Activated CD4-positive, alpha-beta T cell treated with anti-CD3 and anti-CD28 coated beads, Interleukin-10, Interleukin-2, amounts not matched to agents 100 ng/mL and 50 ng/mL, durations not matched to agents 16 hours and 8 hours (primary cell): ENCODE data around the gene DYNC1LI2.
"Not testable (repeated sequence)": the region's sequence is repeated elsewhere in the genome, so short reads cannot be mapped to it uniquely, and the experiment has no call there.

Experiments used
- DNase-seq: peaks from one replicate; pipeline ENCODE4 v3.0.0-alpha.2; 2020

DYNC1LI2 gene

GRCh38 chr16:66751303-66751991 lies at the start of gene DYNC1LI2:
DYNC1LI2 (minus strand) TSS chr16:66751609; CDS start chr16:66751591, 18 bp downstream.
- DNase-seq: peak; percentile 84

GRCh38 chr16:66800856-66801255 lies 49.4 kb upstream of the DYNC1LI2 start:
- DNase-seq: no peak

- DNase-seq: no peak
Measured at GRCh38 chr16:66798161-66798560, 46.8 kb upstream of the DYNC1LI2 start.

GRCh38 chr16:66793984-66794383 lies 42.6 kb upstream of the DYNC1LI2 start:
- not testable (repeated sequence) for DNase-seq

GRCh38 chr16:66790130-66790733 lies 38.8 kb upstream of the DYNC1LI2 start:
- DNase-seq: no peak

GRCh38 chr16:66787427-66787826 lies 36.0 kb upstream of the DYNC1LI2 start:
- DNase-seq: no peak

GRCh38 chr16:66786551-66786950 lies 35.1 kb upstream of the DYNC1LI2 start:
- DNase-seq: no peak

- no peak for DNase-seq
Measured at GRCh38 chr16:66776457-66776856, 25.0 kb upstream of the DYNC1LI2 start.

GRCh38 chr16:66774981-66775380 lies 23.6 kb upstream of the DYNC1LI2 start:
- no peak for DNase-seq

- no peak for DNase-seq
Measured at GRCh38 chr16:66758086-66758485, 6.7 kb upstream of the DYNC1LI2 start.

GRCh38 chr16:66754819-66755218 lies 3.4 kb upstream of the DYNC1LI2 start:
- no peak for DNase-seq

GRCh38 chr16:66754211-66754610 lies 2.8 kb upstream of the DYNC1LI2 start:
- DNase-seq: no peak

- no peak for DNase-seq
Measured at GRCh38 chr16:66752958-66753357, 1.5 kb upstream of the DYNC1LI2 start.

GRCh38 chr16:66752379-66752778 lies 970 bp upstream of the DYNC1LI2 start:
- no peak for DNase-seq

- no peak for DNase-seq
Measured at GRCh38 chr16:66751992-66752322, 548 bp upstream of the DYNC1LI2 start.

- DNase-seq: no peak
Measured at GRCh38 chr16:66751053-66751302, 431 bp downstream of the DYNC1LI2 start.

- DNase-seq: no peak
Measured at GRCh38 chr16:66750279-66751052, 943 bp downstream of the DYNC1LI2 start.

- DNase-seq: peak; percentile 90
Measured at GRCh38 chr16:66746682-66747081, 4.7 kb downstream of the DYNC1LI2 start.

GRCh38 chr16:66746048-66746447 lies 5.4 kb downstream of the DYNC1LI2 start:
- no peak for DNase-seq

GRCh38 chr16:66741950-66742808 lies 9.2 kb downstream of the DYNC1LI2 start:
- no peak for DNase-seq

GRCh38 chr16:66741169-66741900 lies 10.1 kb downstream of the DYNC1LI2 start:
- DNase-seq: no peak

- DNase-seq: no peak
Measured at GRCh38 chr16:66740533-66740932, 10.9 kb downstream of the DYNC1LI2 start.

GRCh38 chr16:66740010-66740409 lies 11.4 kb downstream of the DYNC1LI2 start:
- DNase-seq: peak; percentile 42
